ENCODE data around the gene PGLYRP3. TPM values are rescaled to one million over a fixed set of nuclear protein-coding genes. Genes with fewer than 3 reads are reported as not detected.
A peak's percentile ranks its signal among the peaks of the same experiment; 100 is the strongest.

The PGLYRP3 gene
- total and polyA plus RNA-seq, 2 of the 13 experiments (the other 11 are each of a cell fraction or from before 2014, with no cell fraction given): not detected

DNA sequence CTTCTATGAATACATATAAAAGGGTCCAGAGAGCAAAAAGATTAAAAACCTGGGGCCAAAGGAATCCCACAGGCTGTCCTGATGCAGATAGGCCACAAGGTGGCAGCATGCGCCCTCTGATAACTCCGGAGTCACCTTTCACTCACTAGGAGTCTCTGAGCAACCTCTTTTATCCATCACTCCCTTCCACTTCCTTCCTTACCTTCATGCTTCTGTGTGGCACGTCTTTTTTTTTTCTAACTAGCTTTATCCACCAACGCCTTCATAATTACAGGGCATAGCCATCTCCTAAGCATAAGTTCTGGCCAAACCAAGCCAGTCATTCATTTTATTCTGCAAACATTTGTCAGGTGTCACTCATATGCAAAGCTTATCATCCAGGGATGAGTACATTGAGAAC, 39.8 kb upstream of the PGLYRP3 start (continued):
- TF ChIP-seq, protein P1, sequence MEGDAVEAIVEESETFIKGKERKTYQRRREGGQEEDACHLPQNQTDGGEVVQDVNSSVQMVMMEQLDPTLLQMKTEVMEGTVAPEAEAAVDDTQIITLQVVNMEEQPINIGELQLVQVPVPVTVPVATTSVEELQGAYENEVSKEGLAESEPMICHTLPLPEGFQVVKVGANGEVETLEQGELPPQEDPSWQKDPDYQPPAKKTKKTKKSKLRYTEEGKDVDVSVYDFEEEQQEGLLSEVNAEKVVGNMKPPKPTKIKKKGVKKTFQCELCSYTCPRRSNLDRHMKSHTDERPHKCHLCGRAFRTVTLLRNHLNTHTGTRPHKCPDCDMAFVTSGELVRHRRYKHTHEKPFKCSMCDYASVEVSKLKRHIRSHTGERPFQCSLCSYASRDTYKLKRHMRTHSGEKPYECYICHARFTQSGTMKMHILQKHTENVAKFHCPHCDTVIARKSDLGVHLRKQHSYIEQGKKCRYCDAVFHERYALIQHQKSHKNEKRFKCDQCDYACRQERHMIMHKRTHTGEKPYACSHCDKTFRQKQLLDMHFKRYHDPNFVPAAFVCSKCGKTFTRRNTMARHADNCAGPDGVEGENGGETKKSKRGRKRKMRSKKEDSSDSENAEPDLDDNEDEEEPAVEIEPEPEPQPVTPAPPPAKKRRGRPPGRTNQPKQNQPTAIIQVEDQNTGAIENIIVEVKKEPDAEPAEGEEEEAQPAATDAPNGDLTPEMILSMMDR (CRISPR knock-in tag; IDR thresholded peaks at IDR 0.05): peak; percentile 81
- TF ChIP-seq RAD21 (CRISPR knock-in tag; IDR thresholded peaks at IDR 0.05) (peak; percentile 55), CEBPG (CRISPR knock-in tag; IDR thresholded peaks at IDR 0.05) (no peak), ZNF225 (CRISPR knock-in tag; IDR thresholded peaks at IDR 0.05) (no peak), SIX4 (CRISPR knock-in tag; IDR thresholded peaks at IDR 0.05) (no peak), ZNF761 (CRISPR knock-in tag; conservative IDR thresholded peaks at IDR 0.05) (no peak), KDM6A (CRISPR knock-in tag; IDR thresholded peaks at IDR 0.05; ENCODE audit: low read depth) (no peak), PPARG (CRISPR knock-in tag; conservative IDR thresholded peaks at IDR 0.05) (peak; percentile 100), ZSCAN9 (CRISPR knock-in tag; IDR thresholded peaks at IDR 0.05; ENCODE audit: borderline replicate concordance) (no peak), ZNF274 (CRISPR knock-in tag; IDR thresholded peaks at IDR 0.05) (no peak), CHD4 (IDR thresholded peaks at IDR 0.05; ENCODE audit: borderline replicate concordance, low read length) (no peak), SP4 (CRISPR knock-in tag; IDR thresholded peaks at IDR 0.05) (no peak), NONO (IDR thresholded peaks at IDR 0.05) (no peak), NONO (CRISPR knock-in tag; conservative IDR thresholded peaks at IDR 0.05) (no peak), NRL (CRISPR knock-in tag; IDR thresholded peaks at IDR 0.05; ENCODE audit: borderline replicate concordance) (no peak), ZNF724P (CRISPR knock-in tag; IDR thresholded peaks at IDR 0.05; ENCODE audit: borderline replicate concordance) (no peak)
- TF ChIP-seq, protein P2, sequence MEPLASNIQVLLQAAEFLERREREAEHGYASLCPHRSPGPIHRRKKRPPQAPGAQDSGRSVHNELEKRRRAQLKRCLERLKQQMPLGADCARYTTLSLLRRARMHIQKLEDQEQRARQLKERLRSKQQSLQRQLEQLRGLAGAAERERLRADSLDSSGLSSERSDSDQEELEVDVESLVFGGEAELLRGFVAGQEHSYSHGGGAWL (CRISPR knock-in tag; IDR thresholded peaks at IDR 0.05): no peak
- TF ChIP-seq, protein P3, sequence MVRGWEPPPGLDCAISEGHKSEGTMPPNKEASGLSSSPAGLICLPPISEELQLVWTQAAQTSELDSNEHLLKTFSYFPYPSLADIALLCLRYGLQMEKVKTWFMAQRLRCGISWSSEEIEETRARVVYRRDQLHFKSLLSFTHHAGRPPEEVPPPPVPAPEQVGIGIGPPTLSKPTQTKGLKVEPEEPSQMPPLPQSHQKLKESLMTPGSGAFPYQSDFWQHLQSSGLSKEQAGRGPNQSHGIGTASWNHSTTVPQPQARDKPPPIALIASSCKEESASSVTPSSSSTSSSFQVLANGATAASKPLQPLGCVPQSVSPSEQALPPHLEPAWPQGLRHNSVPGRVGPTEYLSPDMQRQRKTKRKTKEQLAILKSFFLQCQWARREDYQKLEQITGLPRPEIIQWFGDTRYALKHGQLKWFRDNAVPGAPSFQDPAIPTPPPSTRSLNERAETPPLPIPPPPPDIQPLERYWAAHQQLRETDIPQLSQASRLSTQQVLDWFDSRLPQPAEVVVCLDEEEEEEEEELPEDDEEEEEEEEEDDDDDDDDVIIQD (CRISPR knock-in tag; IDR thresholded peaks at IDR 0.05; ENCODE audit: low read depth): no peak
- TF ChIP-seq, protein P4, sequence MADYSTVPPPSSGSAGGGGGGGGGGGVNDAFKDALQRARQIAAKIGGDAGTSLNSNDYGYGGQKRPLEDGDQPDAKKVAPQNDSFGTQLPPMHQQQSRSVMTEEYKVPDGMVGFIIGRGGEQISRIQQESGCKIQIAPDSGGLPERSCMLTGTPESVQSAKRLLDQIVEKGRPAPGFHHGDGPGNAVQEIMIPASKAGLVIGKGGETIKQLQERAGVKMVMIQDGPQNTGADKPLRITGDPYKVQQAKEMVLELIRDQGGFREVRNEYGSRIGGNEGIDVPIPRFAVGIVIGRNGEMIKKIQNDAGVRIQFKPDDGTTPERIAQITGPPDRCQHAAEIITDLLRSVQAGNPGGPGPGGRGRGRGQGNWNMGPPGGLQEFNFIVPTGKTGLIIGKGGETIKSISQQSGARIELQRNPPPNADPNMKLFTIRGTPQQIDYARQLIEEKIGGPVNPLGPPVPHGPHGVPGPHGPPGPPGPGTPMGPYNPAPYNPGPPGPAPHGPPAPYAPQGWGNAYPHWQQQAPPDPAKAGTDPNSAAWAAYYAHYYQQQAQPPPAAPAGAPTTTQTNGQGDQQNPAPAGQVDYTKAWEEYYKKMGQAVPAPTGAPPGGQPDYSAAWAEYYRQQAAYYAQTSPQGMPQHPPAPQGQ (CRISPR knock-in tag; IDR thresholded peaks at IDR 0.05; ENCODE audit: borderline replicate concordance): no peak
- TF ChIP-seq, protein P5, sequence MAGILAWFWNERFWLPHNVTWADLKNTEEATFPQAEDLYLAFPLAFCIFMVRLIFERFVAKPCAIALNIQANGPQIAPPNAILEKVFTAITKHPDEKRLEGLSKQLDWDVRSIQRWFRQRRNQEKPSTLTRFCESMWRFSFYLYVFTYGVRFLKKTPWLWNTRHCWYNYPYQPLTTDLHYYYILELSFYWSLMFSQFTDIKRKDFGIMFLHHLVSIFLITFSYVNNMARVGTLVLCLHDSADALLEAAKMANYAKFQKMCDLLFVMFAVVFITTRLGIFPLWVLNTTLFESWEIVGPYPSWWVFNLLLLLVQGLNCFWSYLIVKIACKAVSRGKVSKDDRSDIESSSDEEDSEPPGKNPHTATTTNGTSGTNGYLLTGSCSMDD (CRISPR knock-in tag; IDR thresholded peaks at IDR 0.05): no peak
- TF ChIP-seq, protein P6, sequence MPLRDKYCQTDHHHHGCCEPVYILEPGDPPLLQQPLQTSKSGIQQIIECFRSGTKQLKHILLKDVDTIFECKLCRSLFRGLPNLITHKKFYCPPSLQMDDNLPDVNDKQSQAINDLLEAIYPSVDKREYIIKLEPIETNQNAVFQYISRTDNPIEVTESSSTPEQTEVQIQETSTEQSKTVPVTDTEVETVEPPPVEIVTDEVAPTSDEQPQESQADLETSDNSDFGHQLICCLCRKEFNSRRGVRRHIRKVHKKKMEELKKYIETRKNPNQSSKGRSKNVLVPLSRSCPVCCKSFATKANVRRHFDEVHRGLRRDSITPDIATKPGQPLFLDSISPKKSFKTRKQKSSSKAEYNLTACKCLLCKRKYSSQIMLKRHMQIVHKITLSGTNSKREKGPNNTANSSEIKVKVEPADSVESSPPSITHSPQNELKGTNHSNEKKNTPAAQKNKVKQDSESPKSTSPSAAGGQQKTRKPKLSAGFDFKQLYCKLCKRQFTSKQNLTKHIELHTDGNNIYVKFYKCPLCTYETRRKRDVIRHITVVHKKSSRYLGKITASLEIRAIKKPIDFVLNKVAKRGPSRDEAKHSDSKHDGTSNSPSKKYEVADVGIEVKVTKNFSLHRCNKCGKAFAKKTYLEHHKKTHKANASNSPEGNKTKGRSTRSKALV (CRISPR knock-in tag; IDR thresholded peaks at IDR 0.05): no peak
